OCI-LY1 (cell line): ENCODE data around the gene S100A16.
"Not testable (repeated sequence)": the region's sequence is repeated elsewhere in the genome, so short reads cannot be mapped to it uniquely, and the experiment has no call there.

ENCODE experiments used
- H2AFZ ChIP-seq: fragments of 200-600 bp; sonication (generic), shearing (Covaris generic); 2 replicates; pipeline ENCODE4 v1.6.0; 2014; ENCODE audit warnings: antibody characterized with exemption, mild to moderate bottlenecking, low read length
- H3F3A ChIP-seq: fragments of 200-600 bp; sonication (generic), shearing (Covaris generic); 2 replicates; pipeline ENCODE4 v1.6.0; 2014; ENCODE audit warnings: mild to moderate bottlenecking, antibody characterized with exemption, low read length, moderate library complexity; ENCODE audit not compliant: insufficient read depth
- H3K27ac ChIP-seq: fragments of 200-600 bp; sonication (generic); 2 replicates; pipeline ENCODE4 v1.5.1; 2014; ENCODE audit warnings: low read length, mixed run types, mild to moderate bottlenecking, low read depth; ENCODE audit not compliant: poor library complexity, severe bottlenecking
- H3K27me3 ChIP-seq: fragments of 200-600 bp; sonication (generic); 2 replicates; pipeline ENCODE4 v1.6.0; 2014; ENCODE audit warnings: antibody characterized with exemption, mild to moderate bottlenecking, low read length, moderate library complexity; ENCODE audit not compliant: insufficient read depth
- H3K36me3 ChIP-seq: fragments of 200-600 bp; sonication (generic); 2 replicates; pipeline ENCODE4 v1.6.1; 2014; ENCODE audit warnings: mild to moderate bottlenecking, antibody characterized with exemption, low read length, moderate library complexity, mixed read lengths; ENCODE audit not compliant: insufficient read depth
- H3K4me1 ChIP-seq: fragments of 200-600 bp; sonication (generic); 2 replicates; pipeline ENCODE4 v1.5.1; 2014; ENCODE audit warnings: mild to moderate bottlenecking, low read length, moderate library complexity; ENCODE audit not compliant: insufficient read depth, severe bottlenecking
- H3K4me2 ChIP-seq: fragments of 200-600 bp; sonication (generic), shearing (Covaris generic); 2 replicates; pipeline ENCODE4 v1.6.1; 2014; ENCODE audit warnings: low read length
- H3K4me3 ChIP-seq: fragments of 200-600 bp; sonication (generic); 2 replicates; pipeline ENCODE4 v1.5.1; 2014; ENCODE audit warnings: low read length, low read depth, mild to moderate bottlenecking, mixed read lengths; ENCODE audit not compliant: poor library complexity, severe bottlenecking
- H3K79me2 ChIP-seq: fragments of 200-600 bp; shearing (Covaris generic); 2 replicates; pipeline ENCODE4 v1.6.1; 2016; ENCODE audit warnings: mixed run types, low read length, mixed read lengths; ENCODE audit not compliant: insufficient read depth
- H3K9ac ChIP-seq: fragments of 200-600 bp; sonication (generic), shearing (Covaris generic); 2 replicates; pipeline ENCODE4 v1.6.1; 2014; ENCODE audit warnings: mild to moderate bottlenecking, low read length, mixed read lengths
- H3K9me2 ChIP-seq: fragments of 200-600 bp; sonication (generic), shearing (Covaris generic); 2 replicates; pipeline ENCODE4 v1.6.1; 2014; ENCODE audit warnings: low read depth, mild to moderate bottlenecking, low read length, mixed read lengths
- H3K9me3 ChIP-seq: fragments of 200-600 bp; shearing (Covaris generic); 2 replicates; pipeline ENCODE4 v1.6.1; 2014; ENCODE audit warnings: low read length, mixed read lengths
- H4K20me1 ChIP-seq: fragments of 200-600 bp; sonication (generic), shearing (Covaris generic); 2 replicates; pipeline ENCODE4 v1.6.0; 2016; ENCODE audit warnings: mild to moderate bottlenecking, low read length; ENCODE audit not compliant: insufficient read depth
- CTCF ChIP-seq: fragments of 200-600 bp; sonication (generic), shearing (Covaris generic); IDR thresholded peaks from 2 replicates; pipeline ENCODE4 v1.5.1; 2017; ENCODE audit warnings: mild to moderate bottlenecking, antibody characterized with exemption, low read length, moderate library complexity, mixed read lengths
- EZH2 ChIP-seq: fragments of 200-600 bp; sonication (generic), shearing (Covaris generic); IDR thresholded peaks from 2 replicates; pipeline ENCODE4 v1.8.0; 2017; ENCODE audit warnings: borderline replicate concordance, mixed run types, mild to moderate bottlenecking, antibody characterized with exemption, low read length, moderate library complexity, mixed read lengths

Gene S100A16

DNA sequence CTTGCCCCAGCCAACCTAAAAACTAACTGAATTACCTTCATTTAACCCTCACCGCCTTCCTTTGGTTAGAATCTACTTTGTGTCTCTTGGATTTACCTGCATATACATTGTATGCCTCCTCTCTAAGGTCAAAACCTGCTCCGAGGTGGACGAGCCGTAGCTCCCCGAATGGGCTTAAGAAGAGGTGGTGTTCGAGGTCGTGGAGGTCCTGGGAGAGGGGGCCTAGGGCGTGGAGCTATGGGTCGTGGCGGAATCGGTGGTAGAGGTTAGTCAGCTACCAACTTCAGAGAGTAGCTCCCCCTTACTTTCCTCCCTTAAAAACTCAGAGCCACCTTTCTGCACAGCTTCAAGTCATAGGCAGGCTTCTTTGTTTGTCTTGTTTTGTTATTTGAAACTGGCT lies 30.2 kb upstream of the S100A16 start:
- Histone ChIP-seq H3K9me2 (no peaks in the 10 kb centered on the region), H3F3A (no peaks in the 10 kb centered on the region), H3K9ac (no peak overlapping the region), H3K36me3 (peaks cover 93% of the 10 kb centered on the region), H3K4me2 (no peak overlapping the region), H3K4me3 (no peak overlapping the region), H3K27ac (no peak overlapping the region), H3K79me2 (no peaks in the 10 kb centered on the region), H3K27me3 (no peaks in the 10 kb centered on the region), H3K9me3 (no peaks in the 10 kb centered on the region), H2AFZ (no peak overlapping the region), H3K4me1 (no peaks in the 10 kb centered on the region), H4K20me1 (no peaks in the 10 kb centered on the region)
- no peak for TF ChIP-seq CTCF
- TF ChIP-seq EZH2, result no peak

GRCh38 chr1:153642161-153642560 lies 29.2 kb upstream of the S100A16 start:
- Histone ChIP-seq H3K9me2 (no peaks in the 10 kb centered on the region), H3K4me2 (no peak overlapping the region), H3K4me3 (no peak overlapping the region), H3K27ac (no peak overlapping the region), H3F3A (no peaks in the 10 kb centered on the region), H3K36me3 (peaks cover 100% of the 10 kb centered on the region), H2AFZ (no peak overlapping the region), H3K9ac (no peak overlapping the region), H3K9me3 (no peaks in the 10 kb centered on the region), H4K20me1 (no peaks in the 10 kb centered on the region), H3K27me3 (no peaks in the 10 kb centered on the region), H3K79me2 (no peaks in the 10 kb centered on the region), H3K4me1 (no peaks in the 10 kb centered on the region)
- TF ChIP-seq CTCF, result no peak
- no peak for TF ChIP-seq EZH2

DNA sequence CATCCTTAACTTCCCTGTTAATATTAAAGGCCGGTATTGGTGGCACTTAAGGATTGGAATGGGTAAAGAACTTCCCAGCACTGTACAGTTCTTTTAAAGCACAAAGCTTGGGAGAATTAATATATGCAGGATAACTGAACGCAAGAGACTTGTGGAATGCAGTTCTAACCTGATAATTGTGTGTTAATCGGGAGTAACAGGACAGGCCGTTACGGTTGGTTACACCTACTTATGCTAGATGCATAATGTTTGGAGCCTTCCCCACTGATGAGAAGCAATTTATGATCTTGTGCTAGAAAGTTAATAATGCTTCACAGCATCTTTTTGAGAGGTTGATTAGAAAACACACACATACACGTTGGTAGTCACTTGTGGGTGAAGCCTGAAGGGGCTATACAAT lies 27.9 kb upstream of the S100A16 start:
- no peaks in the 10 kb centered on the region for H3K9me3 ChIP-seq

GRCh38 chr1:153640213-153640612 lies 27.3 kb upstream of the S100A16 start:
- not testable (repeated sequence) for H4K20me1 ChIP-seq, H3K9me3 ChIP-seq, H3K4me2 ChIP-seq, H3K4me3 ChIP-seq, H3K79me2 ChIP-seq, H2AFZ ChIP-seq, H3K4me1 ChIP-seq, H3K9ac ChIP-seq, H3K9me2 ChIP-seq, H3F3A ChIP-seq, H3K27ac ChIP-seq, H3K27me3 ChIP-seq
- peaks cover 94% of the 10 kb centered on the region for H3K36me3 ChIP-seq

More for the DNA sequence above, 27.9 kb upstream of the S100A16 start:
- Histone ChIP-seq H2AFZ (no peak overlapping the region), H3K27ac (no peak overlapping the region), H3K9ac (no peak overlapping the region), H3K4me3 (no peak overlapping the region), H3F3A (no peaks in the 10 kb centered on the region), H3K9me2 (no peaks in the 10 kb centered on the region), H4K20me1 (no peaks in the 10 kb centered on the region), H3K27me3 (no peaks in the 10 kb centered on the region), H3K4me1 (peaks cover 3% of the 10 kb centered on the region), H3K36me3 (peaks cover 100% of the 10 kb centered on the region), H3K4me2 (no peak overlapping the region), H3K79me2 (no peaks in the 10 kb centered on the region; the same call in 1 of the 2 replicates)
- TF ChIP-seq CTCF (no peak), EZH2 (no peak)
